Cortex of kidney (tissue), 1 donor: ENCODE measurements around the gene HECTD1.
"Not testable (repeated sequence)": the region's sequence is repeated elsewhere in the genome, so short reads cannot be mapped to it uniquely, and the experiment has no call there.

Source experiments
- DNase-seq: peaks from one replicate; lab custom pipeline; 2025; lab: John Stamatoyannopoulos, UW

Gene HECTD1

DNA sequence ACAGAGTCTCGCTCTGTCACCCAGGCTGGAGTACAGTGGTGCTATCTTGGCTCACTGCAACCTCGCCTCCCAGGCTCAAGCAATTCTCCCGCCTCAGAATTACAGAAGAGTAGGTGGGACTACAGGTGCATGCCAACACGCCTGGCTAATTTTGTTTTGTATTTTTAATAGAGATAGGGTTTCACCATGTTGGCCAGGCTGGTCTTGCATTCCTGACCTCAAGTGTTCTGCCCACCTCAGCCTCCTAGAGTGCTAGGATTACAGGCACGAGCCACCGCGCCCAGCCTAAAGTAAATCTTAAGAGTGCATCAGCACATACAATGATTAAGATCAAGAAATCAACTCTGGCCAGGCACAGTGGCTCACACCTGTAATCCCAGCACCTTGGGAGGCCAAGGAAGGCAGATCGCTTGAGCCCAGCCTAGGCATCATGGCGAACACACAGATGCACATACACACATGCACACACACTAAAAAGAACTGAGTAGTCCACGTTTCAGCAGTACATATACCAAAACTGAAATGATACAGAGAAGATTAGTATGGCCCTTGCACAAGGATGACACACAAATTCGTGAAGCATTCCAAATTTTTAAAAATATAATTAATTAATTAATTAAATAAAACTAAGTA, 65.0 kb downstream of the HECTD1 start:
- DNase-seq = no peak

DNA sequence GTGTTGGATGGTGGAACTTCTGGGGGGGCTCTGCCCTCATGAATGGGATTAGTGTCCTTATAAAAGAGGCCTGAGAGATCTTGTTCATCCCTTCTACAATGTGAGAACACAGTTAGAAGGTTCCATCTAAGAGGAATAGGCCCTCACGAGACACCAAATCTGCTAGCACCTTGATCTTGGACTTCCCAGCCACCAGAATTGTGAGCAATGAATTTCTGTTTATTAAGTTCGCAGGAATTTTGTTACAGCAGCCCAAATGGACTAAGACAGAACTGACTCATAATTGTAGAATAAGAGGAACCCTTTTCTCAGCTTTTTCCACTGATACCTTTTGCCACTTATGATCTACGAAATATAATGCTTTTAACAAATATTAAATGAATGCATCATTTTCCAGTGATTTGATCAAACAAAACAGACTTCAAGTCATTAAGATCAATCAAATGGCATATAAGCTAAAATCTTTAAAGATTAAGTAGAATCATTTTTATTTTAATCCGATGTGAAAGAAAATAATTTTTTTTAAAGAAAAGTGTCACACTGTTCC, 68.2 kb downstream of the HECTD1 start:
- DNase-seq = no peak

DNA sequence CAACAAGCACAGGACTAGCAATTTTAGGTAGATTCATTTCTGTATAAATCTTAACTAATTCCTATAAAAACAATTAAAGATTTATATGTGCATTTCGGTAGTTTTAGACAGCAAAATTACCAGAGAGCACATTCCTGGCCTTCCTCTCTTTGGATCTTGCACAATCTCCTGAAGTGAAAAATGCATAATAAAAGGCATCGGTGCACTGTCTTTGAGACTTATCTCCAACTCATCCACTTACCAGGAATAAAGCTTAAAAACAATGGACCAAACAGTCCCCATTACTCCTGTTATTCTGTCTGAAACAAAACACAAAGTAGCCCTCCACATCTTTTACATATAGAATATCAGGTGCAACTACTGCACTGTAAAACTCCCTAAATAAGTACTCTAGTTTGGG, 69.3 kb downstream of the HECTD1 start:
- DNase-seq = no peak

DNA sequence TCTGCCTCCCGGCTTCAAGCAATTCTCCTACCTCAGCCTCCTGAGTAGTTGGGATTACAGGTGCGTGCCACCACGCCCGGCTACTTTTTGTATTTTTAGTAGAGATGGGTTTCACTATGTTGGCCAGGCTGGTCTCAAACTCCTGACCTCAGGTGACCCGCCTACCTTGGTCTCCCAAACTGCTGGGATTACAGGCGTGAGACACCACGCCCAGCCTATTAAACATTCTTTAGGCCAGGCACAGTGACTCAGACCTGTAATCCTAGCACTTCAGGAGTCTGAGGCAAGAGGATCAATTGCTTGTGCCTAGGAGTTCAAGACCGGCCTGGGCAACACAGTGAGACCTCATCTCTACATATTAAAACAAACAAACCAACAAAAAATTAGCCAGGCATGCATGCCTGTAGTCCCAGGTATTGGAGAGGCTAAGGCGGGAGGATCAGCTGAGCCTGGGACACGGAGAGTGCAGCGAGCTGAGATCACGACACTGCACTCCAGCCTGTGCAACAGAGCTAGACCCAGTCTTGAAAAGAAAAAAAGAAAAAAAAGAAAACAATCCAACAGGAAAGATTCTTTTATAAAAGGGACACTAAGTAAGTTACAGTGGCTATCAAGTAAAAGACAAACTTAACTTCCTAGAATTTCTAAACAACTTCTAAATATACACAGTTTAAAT, 70.2 kb downstream of the HECTD1 start:
- DNase-seq = no peak

DNA sequence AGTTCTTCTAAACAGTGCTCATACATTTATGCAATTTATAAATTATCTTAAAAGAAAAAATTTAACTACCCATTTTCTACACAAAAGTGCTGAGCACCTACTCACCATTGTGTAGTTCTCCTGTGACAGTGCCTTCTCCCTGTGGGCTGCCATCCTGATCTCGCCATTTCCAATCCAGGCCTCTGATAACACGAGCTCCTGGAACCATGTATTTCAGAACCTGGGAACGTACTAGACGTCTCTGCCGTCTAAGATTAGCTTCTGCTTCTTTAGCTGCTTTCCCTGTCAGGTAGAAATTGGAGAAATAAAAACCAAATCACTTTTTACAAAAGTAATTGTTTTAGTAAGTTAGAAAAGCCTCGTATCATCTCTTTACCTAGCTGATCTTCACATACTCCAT, 74.5 kb downstream of the HECTD1 start:
- no peak for DNase-seq

DNA sequence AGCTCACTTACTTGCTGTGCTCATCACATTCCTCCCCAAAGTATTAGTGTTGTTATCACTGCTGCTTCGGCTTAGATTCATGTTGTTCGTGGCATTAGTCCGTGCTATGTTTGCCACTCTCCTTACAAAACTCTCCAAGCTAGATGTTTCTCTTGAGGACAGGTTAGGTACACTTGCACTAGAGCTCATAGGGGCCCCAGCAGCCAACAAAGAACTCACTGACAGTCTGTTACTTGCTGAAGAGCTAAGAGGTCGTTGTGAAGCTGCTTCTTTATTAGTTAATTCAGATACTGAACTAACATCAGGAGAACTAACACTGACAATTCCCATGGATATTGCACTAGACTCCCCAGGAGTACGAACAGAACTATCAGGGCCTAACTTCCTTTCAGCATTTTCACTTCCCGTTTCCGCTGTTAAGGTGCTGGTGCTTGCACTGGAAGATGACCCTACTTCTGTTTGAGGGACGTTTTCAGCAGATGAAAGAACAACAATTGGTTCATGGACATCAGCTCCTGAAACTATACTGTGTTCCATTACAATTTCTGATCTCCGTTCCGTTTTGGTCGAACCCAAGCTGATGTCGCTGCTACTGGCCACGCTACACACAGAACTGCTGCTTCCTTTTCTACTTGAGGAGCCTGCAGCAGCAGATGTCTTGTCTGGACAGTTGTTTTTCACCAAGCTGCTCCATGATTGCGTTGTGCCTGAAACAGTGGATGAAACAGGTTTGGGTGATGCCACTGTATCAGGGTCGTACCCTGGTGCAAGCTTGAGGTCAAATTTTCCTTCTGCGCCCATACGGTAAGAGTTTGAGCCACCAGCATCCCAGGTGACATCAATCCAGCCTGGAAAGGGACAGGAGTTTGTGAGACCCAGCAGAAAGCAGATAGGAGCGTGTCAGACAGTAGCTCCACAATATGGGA, 78.7 kb downstream of the HECTD1 start:
- DNase-seq = no peak

DNA sequence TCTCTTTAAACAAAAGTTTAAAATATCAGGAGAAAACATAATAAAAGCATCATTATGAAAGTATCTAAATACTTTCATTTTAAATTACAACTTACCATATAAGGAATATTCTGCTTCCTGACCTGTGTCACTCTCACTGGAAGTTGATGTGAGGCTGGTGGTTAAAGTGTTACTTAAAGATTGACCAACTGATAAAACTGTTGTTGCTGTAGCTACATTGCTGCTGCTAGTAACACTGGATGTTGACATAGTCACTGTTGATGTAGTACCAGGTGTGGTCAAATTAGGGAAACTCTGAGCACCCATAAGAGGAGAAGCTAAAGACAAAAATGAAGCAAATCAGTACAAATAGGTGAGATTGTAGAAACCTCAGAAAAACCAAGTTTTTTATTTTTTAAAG, 79.9 kb downstream of the HECTD1 start:
- DNase-seq = no peak

DNA sequence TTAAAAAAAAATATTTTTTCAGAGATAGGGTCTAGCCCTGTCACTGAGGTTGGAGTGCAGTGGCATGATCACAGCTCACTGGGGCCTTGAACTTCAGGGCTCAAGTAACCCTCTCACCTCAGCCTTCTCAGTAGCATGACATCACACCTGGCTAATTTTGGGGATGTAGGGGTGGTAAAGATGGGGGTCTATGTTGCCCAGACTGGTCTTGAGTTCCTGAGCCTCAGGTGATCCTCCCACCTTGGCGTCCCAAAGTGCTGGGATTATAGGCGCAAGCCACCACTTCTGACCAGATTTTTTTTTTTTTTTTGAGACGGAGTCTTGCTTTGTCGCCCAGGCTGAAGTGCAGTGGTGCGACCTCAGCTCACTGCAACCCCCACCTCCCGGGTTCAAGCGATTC, 80.9 kb downstream of the HECTD1 start:
- DNase-seq = no peak

DNA sequence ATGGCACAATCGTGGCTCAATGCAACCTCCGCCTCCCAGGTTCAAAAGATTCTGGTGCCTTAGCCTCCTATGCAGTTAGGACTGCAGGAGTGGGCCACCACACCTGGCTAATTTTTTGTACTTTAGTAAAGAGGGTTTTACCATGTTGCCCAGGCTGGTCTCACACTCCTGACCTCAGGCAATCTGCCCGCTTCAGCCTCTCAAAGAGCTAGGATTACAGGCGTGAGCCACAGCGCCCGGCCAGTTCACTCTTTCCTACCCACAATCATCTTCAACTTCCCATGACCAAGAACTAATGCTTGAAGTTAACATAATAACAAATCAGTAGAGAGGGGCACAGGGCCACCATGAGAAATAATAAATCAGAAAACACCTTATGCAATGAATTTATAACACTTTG, 82.4 kb downstream of the HECTD1 start:
- DNase-seq = no peak

DNA sequence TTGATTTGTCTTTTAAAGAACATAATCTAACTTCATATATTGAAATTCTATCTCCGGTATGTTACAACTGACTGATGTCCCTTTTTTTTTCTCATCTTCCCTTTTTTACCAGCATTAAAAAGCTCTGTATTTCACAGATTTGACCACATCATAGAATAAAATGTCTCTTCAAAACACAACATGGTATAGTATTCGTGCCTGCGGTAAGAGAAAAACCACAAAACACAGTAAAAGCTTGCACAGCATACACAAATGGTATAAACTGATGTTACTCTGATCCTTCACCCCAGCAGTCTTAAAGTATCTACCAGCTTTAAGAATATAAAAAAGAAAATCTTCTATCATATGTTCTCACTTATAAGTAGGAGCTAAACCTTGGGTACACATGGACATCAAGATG, 83.4 kb downstream of the HECTD1 start:
- DNase-seq = no peak

DNA sequence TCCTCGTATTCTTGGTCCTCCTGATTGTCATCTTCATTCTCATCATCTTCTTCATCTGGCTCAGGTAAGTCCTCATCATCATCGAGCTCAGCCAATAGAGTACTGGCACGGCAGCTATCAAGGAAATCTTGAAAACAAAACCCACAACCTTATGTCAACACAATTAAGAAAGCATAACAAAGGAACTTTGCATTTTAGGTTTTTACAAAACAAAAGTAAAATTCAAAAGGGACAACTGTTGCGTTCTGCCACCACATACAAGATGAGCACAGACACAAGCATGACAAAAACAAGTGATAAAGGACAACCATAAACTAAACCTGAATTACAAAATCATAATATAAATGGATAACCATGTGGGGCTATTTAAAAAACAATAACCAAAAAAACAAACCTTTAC, 84.7 kb downstream of the HECTD1 start:
- no peak for DNase-seq

DNA sequence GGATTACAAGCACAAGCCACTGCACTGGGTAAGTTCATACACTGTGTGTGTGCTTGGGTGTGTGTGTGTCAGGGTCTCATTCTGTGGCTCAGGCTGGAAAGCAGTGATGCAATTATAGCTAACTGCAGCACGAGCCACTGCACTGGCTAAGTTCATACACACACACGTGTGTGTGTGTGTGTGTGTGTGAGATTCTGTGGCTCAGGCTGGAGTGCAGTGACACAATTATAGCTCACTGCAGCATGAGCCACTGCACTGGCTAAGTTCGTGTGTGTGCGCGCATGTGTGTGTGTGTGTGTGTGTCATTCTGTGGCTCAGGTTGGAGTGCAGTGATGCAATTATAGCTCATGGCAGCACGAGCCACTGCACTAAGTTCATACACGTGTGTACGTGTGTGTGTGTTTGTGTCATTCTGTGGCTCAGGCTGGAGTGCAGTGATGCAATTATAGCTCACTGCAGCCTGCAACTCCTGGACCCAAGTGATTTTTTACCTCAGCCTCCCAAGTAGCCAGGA, 85.4 kb downstream of the HECTD1 start:
- DNase-seq = no peak

DNA sequence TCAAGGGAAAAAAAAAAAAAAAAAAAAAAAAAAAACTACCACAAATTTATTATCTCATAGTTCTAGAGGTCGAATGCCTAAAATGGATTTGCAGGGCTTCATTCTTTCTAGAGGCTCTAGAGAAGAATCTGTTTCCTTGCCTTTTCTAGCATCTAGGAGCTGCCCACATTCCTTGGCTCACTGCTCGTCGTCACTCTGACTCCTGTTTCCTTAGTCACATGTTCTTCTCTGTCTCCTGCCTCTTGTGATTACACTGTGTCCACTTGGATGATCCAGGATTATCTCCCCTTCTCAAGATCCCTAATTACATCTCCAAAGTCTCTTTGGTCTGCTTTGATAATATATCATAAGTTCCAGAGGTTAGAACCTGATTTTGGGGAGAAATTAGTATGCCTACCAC, 88.7 kb downstream of the HECTD1 start:
- DNase-seq = no peak

DNA sequence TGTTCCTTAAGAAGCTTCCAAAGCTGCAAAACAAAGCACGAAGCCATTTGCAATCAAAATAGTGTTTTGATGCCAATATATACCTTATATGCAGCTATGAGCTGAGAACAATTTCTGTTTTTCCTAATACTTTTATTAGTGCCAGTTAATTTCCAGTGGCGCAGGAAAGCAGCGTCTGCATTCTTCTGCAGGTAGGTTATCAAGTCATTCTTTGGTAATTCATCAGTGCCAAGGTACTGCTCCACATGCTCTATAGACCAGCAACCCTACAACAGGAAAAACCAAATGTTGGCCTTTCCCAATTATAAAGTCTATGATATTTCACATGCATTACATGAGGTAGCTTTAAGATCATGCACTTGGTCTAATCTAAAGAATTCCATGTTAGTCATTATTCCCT, 93.8 kb downstream of the HECTD1 start:
- DNase-seq = no peak

DNA sequence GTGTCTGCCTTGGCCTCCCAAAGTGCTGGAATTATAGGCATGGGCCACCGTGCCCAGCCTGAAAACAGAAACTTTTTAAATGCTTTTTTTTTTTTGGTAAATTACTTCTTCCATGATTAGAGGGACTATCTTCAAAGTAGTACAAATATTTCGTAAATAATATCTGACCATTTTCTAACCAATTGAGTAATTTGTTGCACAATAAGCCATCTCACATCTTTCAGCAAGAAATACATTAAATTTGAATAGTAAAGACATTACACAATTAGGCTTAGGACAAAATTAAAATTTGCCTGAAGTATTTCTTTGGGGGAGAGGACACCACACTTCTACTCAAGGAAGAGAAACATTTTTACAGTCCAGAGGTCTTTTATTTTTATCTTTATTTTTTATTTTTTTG, 96.7 kb downstream of the HECTD1 start:
- DNase-seq = no peak

DNA sequence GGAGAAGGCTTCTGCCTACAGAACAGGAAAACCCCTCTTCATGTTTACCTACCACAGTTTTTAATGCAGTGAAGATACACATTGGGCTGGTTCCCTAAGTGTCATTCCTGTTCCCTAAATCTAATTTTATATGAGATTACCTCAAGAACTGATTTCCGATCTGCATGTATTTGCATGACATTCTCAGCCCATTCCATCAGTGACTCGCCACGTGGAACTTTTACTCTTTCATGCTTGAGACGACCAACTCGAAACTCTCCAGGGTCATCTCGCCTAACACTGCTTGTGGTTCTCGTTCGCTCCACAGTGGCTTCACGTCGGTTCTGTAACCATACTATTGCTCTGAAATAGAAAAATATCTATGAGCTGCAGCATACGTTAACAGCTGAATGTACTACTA, 98.3 kb downstream of the HECTD1 start:
- DNase-seq = no peak

DNA sequence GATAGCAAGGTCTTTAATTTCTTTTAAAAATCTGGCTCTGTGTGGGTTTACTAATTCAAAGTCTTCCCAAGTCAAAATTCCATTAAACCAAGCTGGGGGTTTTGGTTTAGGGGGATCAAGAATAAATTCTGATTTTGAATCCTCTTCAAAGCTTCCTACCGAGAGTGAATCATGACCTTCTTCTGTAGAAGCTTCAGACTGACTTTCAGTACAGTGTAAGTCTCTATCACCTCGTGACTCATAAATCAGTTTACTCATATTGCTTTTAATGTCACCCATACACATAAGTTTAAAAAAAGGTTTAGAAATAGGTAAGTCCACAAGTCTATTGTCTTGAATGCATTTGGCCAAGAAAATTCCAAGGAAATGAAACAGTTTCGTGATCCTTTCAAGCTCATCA, 100.8 kb downstream of the HECTD1 start:
- no peak for DNase-seq

DNA sequence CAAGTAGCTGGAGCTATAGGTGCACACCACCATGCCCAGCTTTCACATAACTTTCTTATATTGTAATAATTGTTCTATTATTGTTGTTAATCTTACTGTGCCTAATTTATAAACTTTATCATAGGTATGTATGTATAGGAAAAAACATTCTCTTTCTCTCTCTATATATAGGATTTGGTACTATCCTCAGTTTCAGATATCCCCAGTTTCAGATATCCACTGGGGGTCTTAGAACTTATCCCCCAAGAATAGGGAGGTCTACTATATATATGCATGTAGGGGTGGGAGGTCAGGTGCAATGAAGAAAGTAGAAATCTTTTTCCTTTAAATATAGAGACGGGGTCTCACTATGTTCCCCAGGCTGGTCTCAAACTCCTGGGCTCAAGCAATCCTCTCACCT, 110.5 kb downstream of the HECTD1 start:
- no peak for DNase-seq

DNA sequence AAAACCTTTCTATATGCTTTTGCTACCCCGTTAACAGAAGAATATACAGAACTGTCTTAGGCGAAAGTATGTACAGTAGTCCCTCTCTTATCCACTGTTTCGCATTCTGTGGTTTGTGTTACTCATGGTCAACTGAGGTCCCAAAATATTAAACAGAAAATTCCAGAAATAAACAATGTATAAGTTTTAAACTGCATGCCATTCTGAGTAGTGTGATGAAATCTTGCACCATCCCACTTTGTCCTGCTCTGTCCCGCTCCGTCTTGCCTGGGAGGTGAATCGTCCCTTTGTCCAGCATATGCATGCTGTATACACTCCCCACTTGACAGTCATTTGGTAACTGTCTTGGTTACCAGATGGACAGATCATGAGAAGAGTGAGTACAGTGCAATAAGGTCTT, 111.3 kb downstream of the HECTD1 start:
- DNase-seq = no peak

DNA sequence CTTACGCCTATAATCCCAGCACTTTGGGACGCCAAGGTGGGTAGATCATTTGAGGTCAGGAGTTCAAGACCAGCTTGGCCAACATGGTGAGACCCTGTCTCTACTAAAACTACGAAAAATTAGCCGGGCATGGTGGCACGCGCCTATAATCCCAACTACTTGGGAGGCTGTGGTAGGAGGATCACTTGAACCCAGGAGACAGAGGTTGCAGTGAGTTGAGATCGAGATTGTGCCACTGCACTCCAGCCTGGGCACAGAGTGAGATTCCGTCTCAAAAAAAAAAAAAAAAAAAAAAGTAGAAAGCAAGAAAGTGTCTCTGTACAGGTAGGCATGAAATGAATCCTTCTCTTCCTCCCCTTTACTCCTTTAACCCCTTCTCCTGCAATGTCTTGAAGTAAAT, 111.8 kb downstream of the HECTD1 start:
- DNase-seq = not testable (repeated sequence)

DNA sequence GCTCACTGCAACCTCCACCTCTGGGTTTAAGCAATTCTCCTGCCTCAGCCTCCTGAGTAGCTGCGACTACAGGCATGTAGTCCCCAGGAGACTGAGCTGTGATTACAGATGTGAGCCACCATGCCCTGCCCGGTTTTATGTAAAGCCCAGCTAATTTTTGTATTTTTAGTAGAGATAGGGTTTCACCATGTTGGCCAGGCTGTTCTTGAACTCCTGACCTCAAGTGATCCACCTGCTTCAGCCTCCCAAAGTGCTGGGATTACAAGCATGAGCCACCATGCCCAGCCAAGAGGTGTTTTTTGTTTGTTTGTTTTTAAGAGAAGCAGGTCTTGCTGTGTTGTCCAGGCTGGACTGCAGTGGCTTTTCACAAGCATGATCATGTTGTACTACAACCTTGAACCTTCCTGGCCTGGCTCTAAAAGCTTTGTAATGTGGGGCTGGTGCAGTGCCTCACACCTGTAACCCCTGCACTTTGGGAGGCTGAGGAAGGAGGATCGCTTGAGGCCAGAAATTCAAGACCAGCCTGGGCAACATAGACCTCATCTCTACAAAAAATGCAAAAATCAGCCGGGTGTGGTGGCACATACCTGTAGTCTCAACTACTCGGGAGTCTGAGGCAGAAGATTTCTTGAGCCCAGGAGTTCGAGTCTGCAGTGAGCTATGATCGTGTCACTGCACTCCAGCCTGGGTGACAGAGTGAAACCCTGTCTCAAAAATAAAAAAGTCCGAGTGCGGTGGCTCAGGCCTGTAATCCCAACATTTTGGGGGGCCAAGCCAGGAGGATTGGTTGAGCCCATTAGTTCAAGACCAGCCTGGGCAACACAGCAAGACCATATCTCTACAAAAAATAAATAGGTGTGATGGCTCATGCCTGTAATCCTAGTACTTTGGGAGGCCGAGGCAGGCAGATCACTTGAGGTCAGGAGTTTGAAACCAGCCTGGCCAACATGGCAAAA, 113.4 kb downstream of the HECTD1 start:
- DNase-seq = not testable (repeated sequence)
